HG03439 (cell line): ENCODE data around the gene ATP8B4.
"Not testable (repeated sequence)": the region's sequence is repeated elsewhere in the genome, so short reads cannot be mapped to it uniquely, and the experiment has no call there.

Source experiments
- ATAC-seq: cut with Tn5 transposase; IDR thresholded peaks from one replicate; pipeline ENCODE4 v1.9.1; 2021; ENCODE audit warnings: mild to moderate bottlenecking, moderate library complexity; ENCODE audit not compliant: unreplicated experiment

Gene ATP8B4

GRCh38 chr15:50119063-50120040 lies at the start of gene ATP8B4:
Gene ATP8B4 (minus strand): TSS chr15:50119233. CDS start chr15:50106966, 12,267 bp downstream.
- ATAC-seq, result no peak

DNA sequence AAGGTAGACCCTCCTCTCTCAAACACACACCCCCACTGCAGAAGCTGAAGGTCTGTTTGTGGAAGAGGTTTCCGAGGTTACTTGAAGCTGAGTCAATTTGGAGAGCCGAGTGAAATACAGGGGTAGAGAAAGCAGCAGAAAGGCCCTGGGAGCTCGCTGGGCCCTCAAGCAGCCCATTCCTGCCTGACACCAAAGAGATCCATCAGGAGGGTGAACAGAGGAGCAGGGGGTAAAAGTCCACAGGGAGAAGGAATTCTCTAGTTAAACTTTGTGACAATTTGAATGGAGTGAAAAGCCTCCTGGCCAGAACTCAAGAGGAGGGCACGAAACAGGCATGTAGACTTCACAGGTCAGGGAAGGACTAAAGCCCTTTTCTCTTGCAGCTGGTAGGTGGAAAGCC lies 49.3 kb upstream of the ATP8B4 start:
- ATAC-seq, result no peak

- ATAC-seq, result no peak
Observed at GRCh38 chr15:50167110-50167509, 48.1 kb upstream of the ATP8B4 start.

- no peak for ATAC-seq
Observed at GRCh38 chr15:50166216-50166615, 47.2 kb upstream of the ATP8B4 start.

DNA sequence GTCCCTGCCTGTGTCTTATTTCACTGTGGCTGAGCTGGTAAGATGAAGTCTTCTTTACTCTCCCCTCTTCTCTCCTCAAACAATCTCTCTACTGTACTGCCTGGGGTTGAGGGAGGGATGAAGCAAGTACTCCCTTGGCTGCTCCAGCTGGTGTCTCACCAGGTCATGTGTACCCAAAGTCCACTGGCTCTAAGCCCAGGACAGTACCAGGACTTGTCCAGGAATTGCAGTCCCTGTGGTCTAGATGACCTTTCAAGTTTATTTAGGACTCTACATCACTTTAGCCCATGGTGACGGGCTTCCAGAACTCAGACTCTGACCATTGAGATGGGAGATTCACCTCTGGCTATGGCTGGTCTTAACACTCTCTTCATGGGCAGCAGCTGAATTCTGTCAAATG lies 45.4 kb upstream of the ATP8B4 start:
- ATAC-seq, result no peak

GRCh38 chr15:50163719-50164410 lies 44.8 kb upstream of the ATP8B4 start:
- no peak for ATAC-seq

- no peak for ATAC-seq
Observed at GRCh38 chr15:50162969-50163718, 44.1 kb upstream of the ATP8B4 start.

GRCh38 chr15:50158236-50158635 lies 39.2 kb upstream of the ATP8B4 start:
- not testable (repeated sequence) for ATAC-seq

DNA sequence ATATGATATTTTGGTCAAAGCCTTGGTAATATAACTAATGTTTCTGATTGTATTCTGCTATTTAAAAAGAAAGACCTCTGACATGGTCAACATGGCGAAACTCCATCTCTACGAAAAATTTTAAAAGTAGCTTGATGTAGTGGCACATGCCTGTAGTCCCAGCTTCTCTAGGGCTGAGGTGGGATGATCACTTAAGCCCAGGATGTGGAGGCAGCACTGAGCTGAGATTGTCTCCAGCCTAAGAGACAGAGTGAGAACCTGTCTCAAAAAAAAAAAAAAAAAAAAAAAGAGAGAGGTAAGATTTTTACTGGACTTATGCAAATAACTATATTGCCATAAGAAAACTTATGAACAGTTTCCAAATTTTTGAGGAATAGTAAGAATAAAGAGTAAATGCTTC lies 32.4 kb upstream of the ATP8B4 start:
- no peak for ATAC-seq

DNA sequence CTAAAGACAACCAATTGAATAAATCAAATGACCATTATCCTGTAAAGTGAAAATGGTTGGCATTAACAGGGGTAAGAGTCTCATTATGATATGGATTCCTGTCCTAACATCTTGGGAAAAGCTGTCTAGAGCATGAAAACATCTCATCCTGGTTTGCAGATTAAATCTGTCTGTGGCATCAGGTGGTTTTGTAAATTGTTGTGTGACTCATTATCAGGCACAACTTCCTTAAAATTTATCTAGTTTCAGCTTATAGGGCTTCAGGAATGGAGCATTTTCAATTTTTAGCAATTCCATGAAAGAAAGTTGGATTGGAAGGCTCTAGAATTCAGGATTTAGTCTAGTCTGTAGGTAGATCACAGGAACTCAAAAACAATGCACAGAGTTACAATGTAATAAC lies 31.8 kb upstream of the ATP8B4 start:
- ATAC-seq, result no peak

DNA sequence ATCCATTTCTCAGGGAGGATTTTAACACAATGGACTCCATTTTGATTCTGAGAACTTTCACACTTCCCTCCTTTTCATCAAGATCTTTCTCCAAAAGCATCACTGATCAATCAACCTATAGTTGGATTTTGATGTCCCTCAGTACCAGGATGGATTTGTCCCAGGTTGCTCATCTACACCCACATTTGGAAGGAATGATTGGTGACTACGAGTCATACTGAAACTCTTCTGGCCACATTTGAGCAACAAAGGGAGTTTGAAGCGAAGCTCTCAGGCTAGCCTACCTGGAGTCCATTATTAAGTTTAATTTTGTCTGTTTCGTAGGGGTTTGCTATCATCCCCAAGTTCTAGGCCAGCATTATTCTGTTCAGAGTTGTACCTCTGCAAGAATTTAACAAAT lies 31.3 kb upstream of the ATP8B4 start:
- no peak for ATAC-seq

DNA sequence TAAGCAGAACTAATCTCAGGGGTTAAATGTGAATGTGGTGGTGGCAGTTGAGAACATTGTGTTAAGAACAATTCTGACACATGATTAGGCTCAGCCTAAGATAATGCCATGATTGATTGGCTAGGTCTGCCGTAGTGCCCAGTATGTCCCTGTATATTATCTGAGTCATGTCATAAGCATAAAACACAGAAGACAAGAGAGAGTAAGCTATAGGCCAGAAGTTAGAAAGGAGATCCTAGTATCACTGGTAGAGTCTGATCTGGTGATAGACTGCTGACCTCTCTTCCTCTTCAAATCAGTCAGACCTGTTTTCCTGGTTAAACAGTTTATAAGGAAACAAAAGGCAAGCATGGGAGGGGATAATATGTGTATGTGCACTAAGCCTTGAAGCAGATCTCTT lies 30.1 kb upstream of the ATP8B4 start:
- no peak for ATAC-seq

GRCh38 chr15:50148362-50148963 lies 29.4 kb upstream of the ATP8B4 start:
- ATAC-seq, result no peak

- no peak for ATAC-seq
Observed at GRCh38 chr15:50146632-50147031, 27.6 kb upstream of the ATP8B4 start.

DNA sequence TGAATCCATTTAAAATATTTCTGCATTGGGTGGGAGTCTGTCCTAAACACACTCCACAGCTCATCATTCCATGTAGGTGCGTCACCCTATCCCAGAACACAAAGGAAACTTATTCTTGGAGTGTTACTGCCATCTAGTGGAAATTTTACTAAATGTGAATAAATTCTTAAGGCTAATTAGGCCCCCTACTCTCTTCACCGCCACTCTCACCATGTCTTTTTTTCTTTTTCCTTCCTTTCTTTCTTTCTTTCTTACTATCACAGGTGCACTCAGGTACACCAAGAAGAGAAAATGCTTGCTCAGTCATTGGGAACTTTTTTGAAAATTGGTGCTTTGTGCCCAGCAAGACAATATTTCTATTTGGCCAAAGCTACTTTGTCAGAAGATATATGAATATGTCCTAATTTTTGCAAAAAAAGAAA lies 26.4 kb upstream of the ATP8B4 start:
- no peak for ATAC-seq

DNA sequence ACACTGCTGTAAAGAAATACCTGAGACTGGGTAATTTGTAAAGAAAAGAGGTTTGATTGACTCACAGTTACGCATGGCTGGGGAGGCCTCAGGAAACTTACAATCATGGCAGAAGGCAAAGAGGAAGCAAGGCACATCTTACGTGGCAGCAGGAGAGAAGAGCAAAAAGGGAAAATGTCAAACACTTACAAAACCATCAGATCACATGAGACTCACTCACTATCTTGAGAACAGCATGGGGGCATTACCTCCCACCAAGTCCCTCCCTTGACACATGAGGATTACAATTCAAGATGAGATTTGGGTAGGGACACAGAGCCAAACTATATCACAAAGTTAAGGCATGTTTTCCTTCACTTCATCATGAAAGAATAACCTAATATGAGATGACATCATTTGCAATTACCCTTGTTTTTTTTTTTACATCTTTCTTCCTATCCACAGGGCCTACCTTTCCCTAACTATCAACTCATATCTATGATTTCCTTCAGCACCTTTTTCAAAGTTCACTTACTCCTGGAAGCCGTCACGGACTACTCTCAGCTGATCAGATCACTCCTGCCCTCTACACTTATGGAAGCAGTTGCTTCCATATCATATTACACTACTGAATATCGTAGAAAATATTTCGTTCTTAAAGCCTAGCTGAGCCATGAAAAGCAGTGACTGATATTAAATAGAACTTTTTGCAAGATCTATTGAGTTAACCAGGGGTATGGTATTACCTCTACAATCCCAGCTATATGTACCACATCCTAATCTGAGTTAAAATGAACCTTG lies 25.5 kb upstream of the ATP8B4 start:
- ATAC-seq, result no peak

GRCh38 chr15:50143255-50143860 lies 24.3 kb upstream of the ATP8B4 start:
- no peak for ATAC-seq

GRCh38 chr15:50141856-50142255 lies 22.8 kb upstream of the ATP8B4 start:
- no peak for ATAC-seq

DNA sequence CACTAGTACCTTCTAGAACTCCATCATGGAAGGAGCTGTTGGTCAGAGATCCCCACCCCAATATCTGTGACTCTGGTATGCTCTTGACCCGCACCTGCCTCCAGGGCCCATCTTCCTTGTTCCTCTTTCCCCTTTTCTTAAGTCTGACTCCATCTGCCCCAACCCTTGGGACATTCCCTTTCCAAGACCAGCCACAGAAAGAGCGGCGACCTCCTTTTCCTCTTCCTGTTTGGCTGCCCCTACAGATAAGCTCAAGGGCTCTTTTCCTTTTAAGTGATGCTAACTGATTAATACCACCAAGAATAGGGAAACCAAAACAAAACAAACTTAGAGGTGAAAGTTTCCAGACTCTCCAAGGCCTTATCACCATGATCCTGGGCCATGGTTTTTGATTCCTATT lies 21.9 kb upstream of the ATP8B4 start:
- no peak for ATAC-seq

- no peak for ATAC-seq
Observed at GRCh38 chr15:50140098-50140497, 21.1 kb upstream of the ATP8B4 start.
